ENCODE data around the gene PDE6C. TPM values are rescaled to one million over a fixed set of nuclear protein-coding genes. Genes with fewer than 3 reads are reported as not detected.

Gene PDE6C
- total and polyA plus RNA-seq, 2 donors (not counting 1 experiment from before 2014, with no cell fraction given), result not detected

DNA sequence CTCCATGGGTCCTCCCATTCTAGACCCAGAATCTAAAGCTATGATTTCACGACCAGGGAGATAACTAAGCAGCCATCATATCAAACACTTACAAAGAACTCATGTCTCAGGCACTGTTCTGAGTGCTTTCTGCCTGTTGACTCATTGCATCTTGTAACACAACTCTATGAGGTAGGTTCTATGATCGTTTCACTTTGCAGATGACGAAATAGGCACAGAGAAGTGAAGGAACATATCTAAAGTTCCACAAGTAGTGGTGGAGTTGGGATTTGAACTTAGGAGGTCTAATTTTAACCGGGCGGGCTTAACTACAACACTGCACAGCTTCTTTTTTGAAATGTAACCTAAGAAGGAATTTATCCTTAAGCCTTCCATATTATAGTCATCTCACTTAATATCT, 14.2 kb upstream of the PDE6C start:
- Histone ChIP-seq H4K20me1 (ENCODE audit: control insufficient read depth, extremely low read depth, insufficient read depth, low read length) (no peaks in the 10 kb centered on the region), H3K36me3 (ENCODE audit: control insufficient read depth, insufficient read depth, low read length) (no peaks in the 10 kb centered on the region), H3K4me1 (ENCODE audit: control insufficient read depth, extremely low read depth, insufficient read depth, low read length) (no peaks in the 10 kb centered on the region), H3K27me3 (ENCODE audit: control insufficient read depth, insufficient read depth, low read length) (peaks cover 22% of the 10 kb centered on the region), H3K4me3 (replicated peaks in 1 of 4; ENCODE audit: control extremely low read depth in 1 of 4, insufficient read depth in 1 of 4, low read depth in 3 of 4, low read length in 4 of 4) (no peak overlapping the region), H3K9me3 (ENCODE audit: control insufficient read depth, insufficient read depth, low read depth, low read length) (no peaks in the 10 kb centered on the region), H2AFZ (ENCODE audit: low read length) (no peak overlapping the region), H3K4me2 (ENCODE audit: extremely low read depth, insufficient read depth, low read length) (no peak overlapping the region), H3K27ac (ENCODE audit: insufficient read depth, low read length) (no peak overlapping the region), H3K9ac (ENCODE audit: insufficient read depth, low read length) (no peak overlapping the region), H3K79me2 (ENCODE audit: control insufficient read depth, insufficient read depth, low read length) (no peaks in the 10 kb centered on the region)
- no peak for TF ChIP-seq CTCF (conservative IDR thresholded peaks at IDR 0.05 in 1 of 2, IDR thresholded peaks at IDR 0.05 in 1 of 2; ENCODE audit: low read depth in 1 of 2, low read length in 2 of 2)
- TF ChIP-seq EZH2 (IDR thresholded peaks at IDR 0.05; ENCODE audit: low read length, missing control alignments), result no peak
- DNase-seq (ENCODE audit: low read depth in 2 of 2), result no peak

DNA sequence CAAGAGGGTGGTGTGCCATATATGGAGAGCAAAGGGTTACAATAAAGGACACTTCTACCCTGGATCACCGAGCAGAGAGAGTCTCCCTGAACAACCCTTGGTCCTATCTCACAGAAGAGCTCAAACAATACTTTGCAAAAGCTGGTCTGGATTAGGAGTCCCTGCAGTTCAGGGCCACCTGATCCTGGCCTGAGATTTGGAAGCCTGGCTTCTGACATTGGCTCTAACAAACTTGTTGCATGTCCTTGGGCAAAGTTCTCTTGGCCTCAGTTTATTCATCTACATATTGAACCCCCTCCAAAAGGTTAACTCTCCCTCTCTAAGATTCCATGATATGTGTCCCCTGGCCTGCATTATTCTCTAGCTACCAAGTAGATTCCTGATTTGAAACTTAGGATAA, 13.0 kb upstream of the PDE6C start:
- no peak for DNase-seq (ENCODE audit: low read depth in 2 of 2)
- no peak overlapping the region for H3K9ac ChIP-seq (ENCODE audit: insufficient read depth, low read length)
- H3K27me3 ChIP-seq (ENCODE audit: control insufficient read depth, insufficient read depth, low read length), result peaks cover 28% of the 10 kb centered on the region
- H3K9me3 ChIP-seq (ENCODE audit: control insufficient read depth, insufficient read depth, low read depth, low read length), result no peaks in the 10 kb centered on the region
- H3K4me3 ChIP-seq (replicated peaks in 1 of 4; ENCODE audit: control extremely low read depth in 1 of 4, insufficient read depth in 1 of 4, low read depth in 3 of 4, low read length in 4 of 4), result no peak overlapping the region
- no peaks in the 10 kb centered on the region for H3K36me3 ChIP-seq (ENCODE audit: control insufficient read depth, insufficient read depth, low read length)
- no peak overlapping the region for H3K27ac ChIP-seq (ENCODE audit: insufficient read depth, low read length)
- no peak overlapping the region for H3K4me2 ChIP-seq (ENCODE audit: extremely low read depth, insufficient read depth, low read length)
- H3K4me1 ChIP-seq (ENCODE audit: control insufficient read depth, extremely low read depth, insufficient read depth, low read length), result no peaks in the 10 kb centered on the region
- TF ChIP-seq EZH2 (IDR thresholded peaks at IDR 0.05; ENCODE audit: low read length, missing control alignments) (no peak), CTCF (conservative IDR thresholded peaks at IDR 0.05 in 1 of 2, IDR thresholded peaks at IDR 0.05 in 1 of 2; ENCODE audit: low read depth in 1 of 2, low read length in 2 of 2) (no peak)
- no peaks in the 10 kb centered on the region for H3K79me2 ChIP-seq (ENCODE audit: control insufficient read depth, insufficient read depth, low read length)
- H2AFZ ChIP-seq (ENCODE audit: low read length), result no peak overlapping the region
- H4K20me1 ChIP-seq (ENCODE audit: control insufficient read depth, extremely low read depth, insufficient read depth, low read length), result no peaks in the 10 kb centered on the region

GRCh38 chr10:93599778-93600177, 12.6 kb upstream of the PDE6C start:
- Histone ChIP-seq H2AFZ (ENCODE audit: low read length) (no peak overlapping the region), H3K27ac (ENCODE audit: insufficient read depth, low read length) (no peak overlapping the region), H3K4me1 (ENCODE audit: control insufficient read depth, extremely low read depth, insufficient read depth, low read length) (no peaks in the 10 kb centered on the region), H3K4me3 (replicated peaks in 1 of 4; ENCODE audit: control extremely low read depth in 1 of 4, insufficient read depth in 1 of 4, low read depth in 3 of 4, low read length in 4 of 4) (no peak overlapping the region), H3K36me3 (ENCODE audit: control insufficient read depth, insufficient read depth, low read length) (no peaks in the 10 kb centered on the region), H3K9ac (ENCODE audit: insufficient read depth, low read length) (no peak overlapping the region), H4K20me1 (ENCODE audit: control insufficient read depth, extremely low read depth, insufficient read depth, low read length) (no peaks in the 10 kb centered on the region), H3K27me3 (ENCODE audit: control insufficient read depth, insufficient read depth, low read length) (peaks cover 32% of the 10 kb centered on the region), H3K4me2 (ENCODE audit: extremely low read depth, insufficient read depth, low read length) (no peak overlapping the region), H3K79me2 (ENCODE audit: control insufficient read depth, insufficient read depth, low read length) (no peaks in the 10 kb centered on the region), H3K9me3 (ENCODE audit: control insufficient read depth, insufficient read depth, low read depth, low read length) (no peaks in the 10 kb centered on the region)
- no peak for DNase-seq (ENCODE audit: low read depth in 2 of 2)
- TF ChIP-seq EZH2 (IDR thresholded peaks at IDR 0.05; ENCODE audit: low read length, missing control alignments) (no peak), CTCF (conservative IDR thresholded peaks at IDR 0.05 in 1 of 2, IDR thresholded peaks at IDR 0.05 in 1 of 2; ENCODE audit: low read depth in 1 of 2, low read length in 2 of 2) (no peak)
